ENCODE results near the gene CCNYL1.

- TF ChIP-seq, protein P1, sequence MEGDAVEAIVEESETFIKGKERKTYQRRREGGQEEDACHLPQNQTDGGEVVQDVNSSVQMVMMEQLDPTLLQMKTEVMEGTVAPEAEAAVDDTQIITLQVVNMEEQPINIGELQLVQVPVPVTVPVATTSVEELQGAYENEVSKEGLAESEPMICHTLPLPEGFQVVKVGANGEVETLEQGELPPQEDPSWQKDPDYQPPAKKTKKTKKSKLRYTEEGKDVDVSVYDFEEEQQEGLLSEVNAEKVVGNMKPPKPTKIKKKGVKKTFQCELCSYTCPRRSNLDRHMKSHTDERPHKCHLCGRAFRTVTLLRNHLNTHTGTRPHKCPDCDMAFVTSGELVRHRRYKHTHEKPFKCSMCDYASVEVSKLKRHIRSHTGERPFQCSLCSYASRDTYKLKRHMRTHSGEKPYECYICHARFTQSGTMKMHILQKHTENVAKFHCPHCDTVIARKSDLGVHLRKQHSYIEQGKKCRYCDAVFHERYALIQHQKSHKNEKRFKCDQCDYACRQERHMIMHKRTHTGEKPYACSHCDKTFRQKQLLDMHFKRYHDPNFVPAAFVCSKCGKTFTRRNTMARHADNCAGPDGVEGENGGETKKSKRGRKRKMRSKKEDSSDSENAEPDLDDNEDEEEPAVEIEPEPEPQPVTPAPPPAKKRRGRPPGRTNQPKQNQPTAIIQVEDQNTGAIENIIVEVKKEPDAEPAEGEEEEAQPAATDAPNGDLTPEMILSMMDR (IDR thresholded peaks at IDR 0.05) = no peak
- TF ChIP-seq POLR2AphosphoS5 (IDR thresholded peaks at IDR 0.05) (no peak), EP300 (IDR thresholded peaks at IDR 0.05; ENCODE audit: low read depth) (no peak)
Observed at GRCh38 chr2:207706936-207707860, 4.2 kb upstream of the CCNYL1 start.

Data from transverse colon (tissue), 4 donors.